Measurements from ENCODE around the gene ZNF772.

ZNF772 gene

DNA sequence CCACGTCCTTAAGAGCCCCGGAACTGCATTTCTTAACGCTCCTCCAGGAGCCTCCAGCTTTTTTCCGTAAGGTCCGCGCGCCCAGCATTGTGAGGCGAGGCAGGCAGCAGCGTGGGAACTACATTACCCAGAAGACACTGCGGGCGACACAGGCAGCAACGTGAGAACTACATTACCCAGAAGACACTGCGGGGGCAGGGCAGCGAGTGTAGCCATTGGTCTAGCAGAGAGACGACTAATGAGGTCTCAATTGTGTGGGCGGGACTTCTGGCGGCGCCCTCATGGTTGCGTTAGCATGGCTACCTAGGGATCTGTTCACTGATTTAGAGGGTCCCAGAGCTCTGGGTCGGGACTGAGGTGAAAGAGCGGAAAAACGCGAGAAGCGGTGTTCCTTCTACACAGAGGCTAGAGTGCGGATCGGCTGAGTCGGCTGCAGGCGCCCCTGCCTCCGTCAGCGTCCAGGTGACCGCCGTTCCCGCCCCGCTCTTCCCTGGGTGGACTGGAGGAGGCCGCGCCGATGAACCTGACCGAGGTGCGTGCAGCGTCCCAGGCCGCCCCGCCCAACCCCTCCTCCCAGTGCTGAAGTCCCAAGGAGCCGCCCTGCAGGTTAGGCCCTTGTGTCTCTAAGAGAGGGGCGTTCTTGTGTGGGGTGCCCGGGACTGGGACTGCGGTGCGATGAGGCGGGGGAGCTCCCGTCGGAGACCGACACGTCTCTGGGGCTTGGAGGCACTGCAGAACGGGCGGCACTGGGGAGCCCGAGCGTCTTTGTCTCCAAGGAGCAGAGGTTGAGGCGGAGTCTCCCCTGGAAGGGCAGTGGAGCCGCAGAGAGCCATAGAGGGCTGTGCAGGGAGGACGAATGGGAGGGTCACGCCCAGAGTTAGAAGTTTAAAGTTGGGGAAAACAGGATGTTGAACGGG, 42.0 kb downstream of the ZNF772 start, which contains the start of gene ZNF749:
ZNF749 (plus strand) TSS at position 264 of the 917 bp plus-strand sequence; CDS start at position 518, 254 bp downstream.
- DNase-seq (ENCODE audit: low spot score), result peak; percentile 98

DNA sequence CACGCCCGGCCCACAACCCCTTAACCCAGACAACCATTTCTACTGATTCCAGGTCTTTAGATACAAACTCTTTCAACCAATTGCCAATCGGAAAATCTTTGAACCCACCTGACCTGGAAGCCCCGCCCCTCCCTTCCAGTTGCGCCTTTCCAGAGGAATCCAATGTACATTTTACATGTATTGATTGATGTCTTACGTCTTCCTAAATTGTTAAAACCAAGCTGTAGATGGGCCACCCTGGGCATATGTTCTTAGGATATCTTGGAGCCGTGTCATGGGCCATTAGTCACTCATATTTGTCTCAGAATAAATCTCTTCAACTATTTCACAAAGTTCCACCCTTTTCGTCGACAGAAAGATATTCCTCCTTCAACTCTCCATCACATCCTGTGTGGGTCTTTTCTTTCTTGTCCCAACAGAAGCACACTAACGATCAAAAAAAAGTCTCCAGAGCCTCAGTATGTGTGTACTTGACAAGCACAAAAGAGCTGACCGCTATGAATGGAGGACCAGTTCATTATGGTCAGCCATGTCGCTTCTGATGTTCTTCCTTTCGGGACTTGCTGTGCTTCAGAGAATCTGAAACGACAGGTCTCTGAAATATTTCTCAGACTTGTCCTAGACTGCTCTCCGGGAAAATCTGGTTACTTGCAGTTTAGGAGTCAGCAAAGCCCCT, 42.8 kb downstream of the ZNF772 start:
- peak; percentile 16 for DNase-seq (ENCODE audit: low spot score)

DNA sequence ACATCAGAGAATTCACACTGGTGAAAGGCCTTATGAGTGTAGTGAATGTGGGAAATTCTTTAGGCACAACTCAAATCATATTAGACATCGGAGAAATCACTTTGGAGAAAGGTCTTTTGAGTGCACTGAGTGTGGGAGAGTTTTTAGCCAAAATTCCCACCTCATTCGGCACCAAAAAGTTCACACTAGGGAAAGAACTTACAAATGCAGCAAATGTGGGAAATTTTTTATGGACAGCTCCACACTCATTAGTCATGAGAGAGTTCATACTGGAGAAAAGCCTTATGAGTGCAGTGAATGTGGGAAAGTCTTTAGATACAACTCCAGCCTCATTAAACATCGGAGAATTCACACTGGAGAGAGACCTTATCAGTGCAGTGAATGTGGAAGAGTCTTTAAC, 56.3 kb downstream of the ZNF772 start:
- no peak for DNase-seq (ENCODE audit: low spot score)

DNA sequence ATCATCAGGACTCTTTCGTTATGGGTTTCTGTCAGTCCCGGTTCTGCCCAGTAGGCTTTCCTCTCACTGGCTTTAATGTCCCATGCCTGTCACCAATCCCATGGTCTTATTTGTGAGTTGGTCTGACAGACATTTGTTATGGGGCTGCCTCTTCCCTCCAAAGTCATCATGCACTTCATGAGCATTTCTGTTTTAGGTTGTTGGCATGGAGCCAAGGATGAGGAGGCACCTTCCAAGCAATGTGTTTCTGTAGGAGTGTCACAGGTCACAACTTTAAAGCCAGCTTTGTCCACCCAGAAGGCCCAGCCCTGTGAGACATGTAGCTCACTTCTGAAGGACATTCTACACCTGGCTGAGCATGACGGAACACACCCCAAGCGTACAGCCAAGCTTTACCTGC, 57.9 kb downstream of the ZNF772 start:
- no peak for DNase-seq (ENCODE audit: low spot score)
